GM23338 (cell line): Measurements from ENCODE around the gene CXXC5. TPM values are rescaled to one million over a fixed set of nuclear protein-coding genes. Genes with fewer than 3 reads are reported as not detected.

Source experiments
- ATAC-seq: fragments of 200-7000 bp; cut with Tn5 transposase; 3 replicates; pipeline ENCODE4 v1.9.1; 2020
- DNase-seq: peaks from one replicate; pipeline ENCODE4 v3.0.0-alpha.2; 2015; ENCODE audit warnings: low spot score
- H2AFZ ChIP-seq: fragments of 200-600 bp; sonication (generic); 2 replicates; pipeline ENCODE4 v1.8.0; 2016; ENCODE audit warnings: antibody characterized with exemption, mild to moderate bottlenecking, moderate library complexity
- H3F3A ChIP-seq: fragments of 200-600 bp; sonication (generic); replicated peaks from 2 replicates; pipeline ENCODE4 v1.8.0; 2017; ENCODE audit warnings: antibody characterized with exemption, mixed run types, low read depth
- H3K27ac ChIP-seq: fragments of 200-600 bp; sonication (generic); 2 replicates; pipeline ENCODE4 v1.6.1; 2016; ENCODE audit warnings: low read depth
- H3K27me3 ChIP-seq: fragments of 200-600 bp; sonication (generic); 2 replicates; pipeline ENCODE4 v1.8.0; 2016; ENCODE audit warnings: mild to moderate bottlenecking, mixed run types, moderate library complexity; ENCODE audit not compliant: insufficient read depth
- H3K36me3 ChIP-seq: fragments of 200-600 bp; sonication (generic); 2 replicates; pipeline ENCODE4 v1.8.0; 2016; ENCODE audit warnings: mild to moderate bottlenecking; ENCODE audit not compliant: insufficient read depth
- H3K4me1 ChIP-seq: fragments of 200-600 bp; sonication (generic); 2 replicates; pipeline ENCODE4 v1.8.0; 2016; ENCODE audit warnings: mild to moderate bottlenecking, moderate library complexity; ENCODE audit not compliant: insufficient read depth
- H3K4me2 ChIP-seq: fragments of 200-600 bp; sonication (generic); 2 replicates; pipeline ENCODE4 v1.7.1; 2017; ENCODE audit warnings: mixed run types
- H3K4me3 ChIP-seq: fragments of 200-600 bp; sonication (generic); 2 replicates; pipeline ENCODE4 v1.6.1; 2016; ENCODE audit warnings: mixed run types
- H3K79me2 ChIP-seq: fragments of 200-600 bp; sonication (generic); replicated peaks from 2 replicates; pipeline ENCODE4 v1.8.0; 2017; ENCODE audit warnings: mild to moderate bottlenecking; ENCODE audit not compliant: insufficient read depth
- H3K9me2 ChIP-seq: fragments of 200-600 bp; sonication (generic); 2 replicates; pipeline ENCODE4 v1.8.0; 2017; ENCODE audit not compliant: insufficient read depth
- H4K20me1 ChIP-seq: fragments of 200-600 bp; sonication (generic); replicated peaks from 2 replicates; pipeline ENCODE4 v1.8.0; 2017; ENCODE audit warnings: mild to moderate bottlenecking; ENCODE audit not compliant: insufficient read depth
- H3K27ac Mint-ChIP-seq: 2 replicates; pipeline ENCODE4 v1.8.0; 2020; ENCODE audit warnings: inconsistent platforms, mild to moderate bottlenecking, moderate library complexity, mixed read lengths
- H3K27me3 Mint-ChIP-seq: 3 replicates; pipeline ENCODE4 v1.8.0; 2022; ENCODE audit warnings: low read depth, mild to moderate bottlenecking, moderate library complexity, mixed read lengths, inconsistent platforms; ENCODE audit not compliant: insufficient read depth, poor library complexity
- H3K36me3 Mint-ChIP-seq: 3 replicates; pipeline ENCODE4 v1.8.0; 2021; ENCODE audit warnings: low read depth, mild to moderate bottlenecking, inconsistent platforms, moderate library complexity, mixed read lengths
- H3K4me1 Mint-ChIP-seq: 3 replicates; pipeline ENCODE4 v1.8.0; 2020; ENCODE audit warnings: mild to moderate bottlenecking, inconsistent platforms, mixed read lengths
- H3K4me3 Mint-ChIP-seq: 3 replicates; pipeline ENCODE4 v1.8.0; 2021; ENCODE audit warnings: moderate library complexity, mild to moderate bottlenecking, inconsistent platforms, mixed read lengths
- H3K9me3 Mint-ChIP-seq: 3 replicates; pipeline ENCODE4 v1.8.0; 2020; ENCODE audit warnings: moderate library complexity, mild to moderate bottlenecking, inconsistent platforms, mixed read lengths
- CREB1 ChIP-seq: fragments of 250-450 bp; sonication (Bioruptor Pico); IDR thresholded peaks from 2 replicates; pipeline ENCODE4 v1.5.0; 2020; ENCODE audit warnings: low read depth, mild to moderate bottlenecking, moderate library complexity
- EZH2 ChIP-seq: fragments of 200-600 bp; sonication (generic); IDR thresholded peaks from one replicate; pipeline ENCODE4 v1.8.0; 2017; ENCODE audit warnings: antibody characterized with exemption, mild to moderate bottlenecking, low read depth; ENCODE audit not compliant: unreplicated experiment
- NANOG ChIP-seq: IDR thresholded peaks from 2 replicates; pipeline ENCODE4 v1.6.1; 2016; ENCODE audit warnings: antibody characterized with exemption, borderline replicate concordance
- REST ChIP-seq: IDR thresholded peaks from one replicate; pipeline ENCODE4 v1.6.1; 2018; ENCODE audit warnings: antibody characterized with exemption; ENCODE audit not compliant: unreplicated experiment
- STAT1 ChIP-seq: IDR thresholded peaks from one replicate; pipeline ENCODE4 v1.6.1; 2016; ENCODE audit warnings: antibody characterized with exemption; ENCODE audit not compliant: unreplicated experiment
- ZNF114 ChIP-seq: fragments of 250-450 bp; sonication (Bioruptor Pico); IDR thresholded peaks from 2 replicates; pipeline ENCODE4 v1.5.0; 2020; ENCODE audit warnings: mild to moderate bottlenecking, moderate library complexity
- ZNF331 ChIP-seq: fragments of 250-450 bp; sonication (Bioruptor Pico); IDR thresholded peaks from 2 replicates; pipeline ENCODE4 v1.5.0; 2020; ENCODE audit warnings: low read depth, mild to moderate bottlenecking, moderate library complexity
- polyA plus RNA-seq: library from polyadenylated mRNA; unstranded; fragments of >200 nt; fragmentation: Nextera tagmentation; extraction: Ambion mirVana; gene quantifications from 2 replicates; pipeline ENCODE4 v1.2.1, GENCODE V29; 2016
- total RNA-seq: library from RNA; depleted of rRNA; stranded (reverse); fragments of >200 nt; shearing (Covaris generic); gene quantifications from 2 replicates; pipeline ENCODE4 v1.2.3, GENCODE V29; 2014
- TF ChIP-seq, protein P1 (sequence below), 2 experiments: fragments of 200-600 bp in 1 of 2; sonication (generic) in 1 of 2; conservative IDR thresholded peaks; 2 replicates each; pipeline versions ENCODE4 v1.5.1 to v1.6.1; 2016 to 2017; ENCODE audit warnings: antibody characterized with exemption in 2 of 2, low read depth in 2 of 2, mild to moderate bottlenecking in 2 of 2, moderate library complexity in 1 of 2
- TF ChIP-seq, protein P2 (sequence below): IDR thresholded peaks from 2 replicates; pipeline ENCODE4 v1.6.1; 2016; ENCODE audit warnings: antibody characterized with exemption

Gene CXXC5
- total and polyA plus RNA-seq, 2 experiments from 2014 or later, result 63.3 to 111 TPM

GRCh38 chr5:139635191-139635590 is 13.0 kb upstream of the CXXC5 start:
- Mint-ChIP-seq H3K36me3 (no peaks in the 10 kb centered on the region; the same call in 2 of the 3 replicates), H3K9me3 (no peaks in the 10 kb centered on the region), H3K27me3 (peaks cover 44% of the 10 kb centered on the region), H3K4me3 (no peak overlapping the region), H3K27ac (no peak overlapping the region), H3K4me1 (peaks cover 53% of the 10 kb centered on the region)
- no peaks in the 10 kb centered on the region for H3K36me3 ChIP-seq
- H3K4me2 ChIP-seq, result no peak overlapping the region
- DNase-seq (no peak), ATAC-seq (no peak)
- no peaks in the 10 kb centered on the region; the same call in 1 of the 2 replicates for H3K79me2 ChIP-seq
- peaks cover 62% of the 10 kb centered on the region for H3F3A ChIP-seq
- no peak overlapping the region for H2AFZ ChIP-seq
- no peak overlapping the region for H3K4me3 ChIP-seq
- no peak overlapping the region for H3K27ac ChIP-seq
- H3K9me2 ChIP-seq, result no peaks in the 10 kb centered on the region
- TF ChIP-seq STAT1, result no peak
- TF ChIP-seq, protein P1, sequence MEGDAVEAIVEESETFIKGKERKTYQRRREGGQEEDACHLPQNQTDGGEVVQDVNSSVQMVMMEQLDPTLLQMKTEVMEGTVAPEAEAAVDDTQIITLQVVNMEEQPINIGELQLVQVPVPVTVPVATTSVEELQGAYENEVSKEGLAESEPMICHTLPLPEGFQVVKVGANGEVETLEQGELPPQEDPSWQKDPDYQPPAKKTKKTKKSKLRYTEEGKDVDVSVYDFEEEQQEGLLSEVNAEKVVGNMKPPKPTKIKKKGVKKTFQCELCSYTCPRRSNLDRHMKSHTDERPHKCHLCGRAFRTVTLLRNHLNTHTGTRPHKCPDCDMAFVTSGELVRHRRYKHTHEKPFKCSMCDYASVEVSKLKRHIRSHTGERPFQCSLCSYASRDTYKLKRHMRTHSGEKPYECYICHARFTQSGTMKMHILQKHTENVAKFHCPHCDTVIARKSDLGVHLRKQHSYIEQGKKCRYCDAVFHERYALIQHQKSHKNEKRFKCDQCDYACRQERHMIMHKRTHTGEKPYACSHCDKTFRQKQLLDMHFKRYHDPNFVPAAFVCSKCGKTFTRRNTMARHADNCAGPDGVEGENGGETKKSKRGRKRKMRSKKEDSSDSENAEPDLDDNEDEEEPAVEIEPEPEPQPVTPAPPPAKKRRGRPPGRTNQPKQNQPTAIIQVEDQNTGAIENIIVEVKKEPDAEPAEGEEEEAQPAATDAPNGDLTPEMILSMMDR (conservative IDR thresholded peaks at IDR 0.05; ENCODE audit: low read depth in 2 of 2), result no peak
- TF ChIP-seq ZNF114 (CRISPR knock-in tag), result no peak
- TF ChIP-seq REST, result no peak
- TF ChIP-seq CREB1 (CRISPR knock-in tag), result no peak
- TF ChIP-seq, protein P2, sequence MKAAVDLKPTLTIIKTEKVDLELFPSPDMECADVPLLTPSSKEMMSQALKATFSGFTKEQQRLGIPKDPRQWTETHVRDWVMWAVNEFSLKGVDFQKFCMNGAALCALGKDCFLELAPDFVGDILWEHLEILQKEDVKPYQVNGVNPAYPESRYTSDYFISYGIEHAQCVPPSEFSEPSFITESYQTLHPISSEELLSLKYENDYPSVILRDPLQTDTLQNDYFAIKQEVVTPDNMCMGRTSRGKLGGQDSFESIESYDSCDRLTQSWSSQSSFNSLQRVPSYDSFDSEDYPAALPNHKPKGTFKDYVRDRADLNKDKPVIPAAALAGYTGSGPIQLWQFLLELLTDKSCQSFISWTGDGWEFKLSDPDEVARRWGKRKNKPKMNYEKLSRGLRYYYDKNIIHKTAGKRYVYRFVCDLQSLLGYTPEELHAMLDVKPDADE, result no peak
- TF ChIP-seq ZNF331 (CRISPR knock-in tag), result no peak
- no peak for TF ChIP-seq NANOG
- TF ChIP-seq EZH2, result no peak
- H3K4me1 ChIP-seq, result peaks cover 55% of the 10 kb centered on the region
- no peaks in the 10 kb centered on the region for H3K27me3 ChIP-seq
- H4K20me1 ChIP-seq, result peaks cover 6% of the 10 kb centered on the region
